HG02763 (cell line): ENCODE measurements around the gene DTNA.
"Not testable (repeated sequence)": the region's sequence is repeated elsewhere in the genome, so short reads cannot be mapped to it uniquely, and the experiment has no call there.

Experiments
- ATAC-seq: cut with Tn5 transposase; IDR thresholded peaks from one replicate; pipeline ENCODE4 v1.9.1; 2021; ENCODE audit warnings: mild to moderate bottlenecking, moderate library complexity; ENCODE audit not compliant: unreplicated experiment

DTNA gene

GRCh38 chr18:34720220-34720619, 10.1 kb downstream of the DTNA start:
- ATAC-seq, result no peak

- no peak for ATAC-seq
Measured at GRCh38 chr18:34723143-34723542, 13.0 kb downstream of the DTNA start.

GRCh38 chr18:34725737-34726136, 15.6 kb downstream of the DTNA start:
- ATAC-seq, result not testable (repeated sequence)

GRCh38 chr18:34726286-34727004, 16.3 kb downstream of the DTNA start:
- no peak for ATAC-seq

- peak; percentile 77 for ATAC-seq
Measured at GRCh38 chr18:34729264-34729663, 19.2 kb downstream of the DTNA start.

GRCh38 chr18:34729740-34730355, 19.8 kb downstream of the DTNA start:
- no peak for ATAC-seq

GRCh38 chr18:34730774-34731173, 20.7 kb downstream of the DTNA start:
- no peak for ATAC-seq

- ATAC-seq, result no peak
Measured at GRCh38 chr18:34734056-34734455, 24.0 kb downstream of the DTNA start.

GRCh38 chr18:34734526-34734925, 24.4 kb downstream of the DTNA start:
- ATAC-seq, result not testable (repeated sequence)

- ATAC-seq, result no peak
Measured at GRCh38 chr18:34738175-34738894, 28.2 kb downstream of the DTNA start.

- ATAC-seq, result no peak
Measured at GRCh38 chr18:34740101-34740500, 30.0 kb downstream of the DTNA start.

- ATAC-seq, result no peak
Measured at GRCh38 chr18:34740724-34741123, 30.6 kb downstream of the DTNA start.

GRCh38 chr18:34741401-34741800, 31.3 kb downstream of the DTNA start:
- ATAC-seq, result no peak

GRCh38 chr18:34742891-34743341, 32.8 kb downstream of the DTNA start:
- ATAC-seq, result no peak

- no peak for ATAC-seq
Measured at GRCh38 chr18:34744569-34744968, 34.5 kb downstream of the DTNA start.

GRCh38 chr18:34746614-34747013, 36.5 kb downstream of the DTNA start:
- no peak for ATAC-seq

GRCh38 chr18:34749721-34750120, 39.6 kb downstream of the DTNA start:
- ATAC-seq, result no peak

GRCh38 chr18:34752056-34752455, 42.0 kb downstream of the DTNA start:
- no peak for ATAC-seq

GRCh38 chr18:34754300-34754699, 44.2 kb downstream of the DTNA start:
- no peak for ATAC-seq

GRCh38 chr18:34757666-34758065, 47.6 kb downstream of the DTNA start:
- no peak for ATAC-seq

GRCh38 chr18:34758378-34758948, 48.4 kb downstream of the DTNA start:
- ATAC-seq, result no peak

- no peak for ATAC-seq
Measured at GRCh38 chr18:34760444-34760843, 50.3 kb downstream of the DTNA start.
